DMS 273 treated with DMSO at 0.1 percent for 48 hours (cell line): ENCODE results near the gene SCN5A.

Source experiments
- DNase-seq: peaks from one replicate; lab custom pipeline; 2025; lab: John Stamatoyannopoulos, UW

The SCN5A gene

GRCh38 chr3:38541806-38542205, 107.7 kb downstream of the SCN5A start:
- no peak for DNase-seq

DNA sequence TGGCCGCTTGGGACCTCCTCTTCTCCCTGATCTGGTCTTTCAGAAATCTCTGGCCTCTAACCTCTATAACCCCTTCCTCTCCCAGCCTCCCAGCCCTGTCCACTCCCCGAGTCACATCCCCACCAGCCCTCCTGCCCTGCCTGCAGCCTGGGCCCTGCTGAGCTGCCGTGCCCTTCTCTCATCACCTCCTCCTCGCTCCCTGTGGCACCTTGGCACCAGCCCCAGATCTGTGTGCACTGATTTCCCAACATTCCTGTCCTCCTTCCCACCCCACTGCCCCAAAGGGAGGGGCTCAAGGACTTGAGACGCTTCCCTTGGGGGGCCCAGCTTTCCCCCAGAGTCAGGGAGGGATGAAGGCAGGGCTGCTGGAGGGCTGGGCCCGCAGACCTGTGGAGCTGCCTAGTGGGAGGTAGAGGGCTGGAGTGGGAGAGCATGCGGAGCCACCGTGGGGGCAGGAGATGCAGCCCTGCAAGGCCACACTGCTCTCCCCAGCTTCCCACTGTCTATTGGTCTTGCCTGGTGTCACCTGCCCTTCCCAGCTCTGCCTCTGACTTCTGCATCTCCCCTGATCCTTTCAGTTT, 110.6 kb downstream of the SCN5A start:
- DNase-seq: no peak

DNA sequence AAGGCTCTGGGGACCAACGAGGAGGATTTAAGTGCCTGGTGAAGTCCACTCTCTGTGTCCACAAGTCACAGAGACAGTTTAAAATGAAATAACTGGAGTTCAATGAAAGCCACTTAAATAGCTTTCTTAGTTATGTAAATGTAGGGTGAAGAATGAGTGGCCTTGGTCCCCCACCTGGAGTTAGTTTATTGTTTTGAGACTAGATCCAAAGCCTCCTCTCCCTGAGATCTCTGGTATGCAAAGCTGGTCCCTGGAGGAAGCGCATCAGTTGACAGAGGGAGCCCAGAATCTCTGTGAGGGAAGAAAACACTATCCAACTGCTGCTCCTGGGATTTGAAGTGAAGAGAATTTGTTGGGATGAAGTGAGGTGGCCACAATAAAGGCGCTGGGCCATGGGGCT, 112.8 kb downstream of the SCN5A start:
- DNase-seq: no peak

- DNase-seq: no peak
These were observed 114.9 kb downstream of the SCN5A start for GRCh38 chr3:38534604-38535003.

GRCh38 chr3:38534180-38534579, 115.3 kb downstream of the SCN5A start:
- no peak for DNase-seq

DNA sequence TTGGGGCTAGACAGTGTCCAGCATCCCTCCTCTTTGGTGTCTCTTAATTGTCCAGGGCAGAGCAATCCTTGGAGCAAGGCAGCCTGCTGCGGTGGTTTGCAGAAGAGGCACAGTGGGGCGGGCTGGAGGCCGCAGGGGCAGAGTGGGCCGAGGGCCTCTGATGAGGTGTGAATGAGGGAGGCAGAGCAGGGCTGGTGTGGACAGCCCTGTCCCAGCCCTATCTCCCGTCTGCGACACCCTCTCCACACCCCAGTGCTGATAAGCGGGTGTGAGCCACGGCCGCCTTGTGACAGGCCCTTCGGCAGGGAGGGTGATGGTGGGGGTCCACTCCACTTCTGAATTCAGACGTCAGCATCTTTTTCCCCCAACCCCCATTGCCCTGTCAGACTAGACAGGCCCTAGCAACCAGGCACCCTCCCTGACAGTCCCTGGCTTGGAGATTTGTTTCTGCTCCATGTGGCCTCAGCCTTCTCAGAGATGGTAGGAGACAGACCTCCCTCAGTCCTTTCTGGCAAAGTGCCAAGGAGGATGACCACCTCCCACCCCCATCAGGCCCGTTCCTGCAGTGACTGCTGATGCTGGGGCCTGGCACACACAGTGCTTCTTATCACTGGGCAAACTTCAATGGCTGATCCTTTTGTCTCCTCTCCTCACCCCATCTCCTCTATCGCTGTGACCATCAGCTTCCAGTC, 116.1 kb downstream of the SCN5A start:
- DNase-seq: no peak

DNA sequence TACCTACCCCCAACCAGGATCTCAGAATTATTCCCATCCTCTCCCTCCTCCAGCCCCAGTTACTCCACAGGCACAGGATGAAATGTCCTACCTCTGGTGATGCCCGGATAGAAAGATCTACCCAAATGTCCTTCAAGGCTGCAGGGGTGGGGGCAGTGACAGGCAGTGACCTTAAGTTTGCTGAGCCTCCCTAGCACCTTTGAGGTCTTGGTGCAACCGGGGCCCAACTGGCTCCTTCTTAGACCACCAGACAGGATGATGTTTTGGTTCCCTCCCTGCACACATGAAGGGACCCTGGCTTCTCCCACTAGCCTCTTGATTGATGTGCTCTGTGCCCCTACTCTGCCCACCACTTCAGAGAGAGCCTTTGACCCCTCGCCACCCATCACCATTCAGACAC, 117.0 kb downstream of the SCN5A start:
- no peak for DNase-seq

DNA sequence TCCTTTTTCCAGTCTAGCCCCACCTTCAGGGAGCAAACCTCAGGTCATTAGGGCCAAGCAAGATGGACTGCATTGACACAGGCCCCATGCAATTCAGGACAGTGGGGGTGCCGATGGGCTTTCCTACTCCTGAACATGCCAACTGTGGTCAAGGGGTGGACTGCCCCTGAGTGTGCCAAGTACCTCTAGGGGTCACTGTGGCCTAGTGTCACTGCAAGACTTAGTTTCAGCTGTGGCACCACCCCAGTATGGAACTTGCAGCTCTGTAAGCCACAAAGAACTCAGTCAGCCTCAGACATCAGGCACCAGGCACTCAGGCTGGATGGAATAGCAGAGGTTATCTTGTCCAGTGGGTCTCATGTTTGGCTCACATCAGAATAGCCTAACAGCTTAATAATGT, 121.0 kb downstream of the SCN5A start:
- DNase-seq: no peak

DNA sequence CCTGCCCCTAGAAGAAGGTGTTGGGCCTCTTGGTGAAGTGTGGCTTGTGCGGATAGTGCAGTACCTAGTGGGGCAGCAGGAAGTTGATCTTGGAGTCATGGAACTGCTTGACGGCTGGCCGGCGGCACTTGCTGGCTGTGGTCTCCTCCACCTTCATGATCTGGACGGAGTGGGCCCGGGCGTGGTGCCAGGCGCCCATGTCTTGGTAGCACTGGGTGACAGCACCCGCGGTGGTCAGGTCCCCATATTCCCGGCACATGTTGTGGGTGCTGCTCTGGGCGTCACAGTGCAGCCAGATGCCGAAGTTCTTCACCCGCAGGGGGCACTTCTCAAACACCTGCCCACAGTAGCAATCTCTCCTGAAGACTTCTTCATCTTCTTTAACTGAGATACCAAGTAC, 122.7 kb downstream of the SCN5A start:
- DNase-seq: no peak

- no peak for DNase-seq
These were observed 125.2 kb downstream of the SCN5A start for GRCh38 chr3:38524141-38524739.

GRCh38 chr3:38522002-38522401, 127.5 kb downstream of the SCN5A start:
- DNase-seq: no peak

DNA sequence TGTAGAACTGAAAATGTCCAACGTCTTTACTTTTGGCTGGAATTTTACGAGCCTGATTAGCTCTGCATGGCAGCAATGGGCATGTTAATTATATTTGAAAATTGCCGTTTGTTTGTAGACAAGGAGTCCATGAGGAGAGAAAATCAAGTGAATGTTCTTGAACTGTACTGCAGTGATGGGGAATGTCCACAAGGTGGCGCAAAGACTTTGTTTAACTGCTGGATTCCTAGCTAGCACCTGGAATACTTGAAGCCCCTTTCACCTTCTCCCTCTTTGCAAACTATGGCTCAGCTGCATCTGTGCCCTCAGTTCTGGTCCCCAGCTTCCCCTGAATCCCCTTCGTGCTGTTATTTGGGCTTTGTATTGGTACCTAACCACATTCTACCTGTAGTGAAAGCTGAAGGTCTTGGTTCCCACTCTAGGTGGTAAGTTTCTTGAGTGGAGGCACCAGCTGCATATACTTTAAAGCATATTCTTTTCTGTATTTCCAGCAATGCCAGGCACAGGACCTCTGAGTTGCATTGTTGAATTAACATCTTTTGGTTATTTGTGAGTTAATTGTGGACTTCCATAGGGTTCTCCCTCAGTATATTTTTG, 128.0 kb downstream of the SCN5A start:
- peak; percentile 2 for DNase-seq

- no peak for DNase-seq
These were observed 129.8 kb downstream of the SCN5A start for GRCh38 chr3:38519651-38520050.

DNA sequence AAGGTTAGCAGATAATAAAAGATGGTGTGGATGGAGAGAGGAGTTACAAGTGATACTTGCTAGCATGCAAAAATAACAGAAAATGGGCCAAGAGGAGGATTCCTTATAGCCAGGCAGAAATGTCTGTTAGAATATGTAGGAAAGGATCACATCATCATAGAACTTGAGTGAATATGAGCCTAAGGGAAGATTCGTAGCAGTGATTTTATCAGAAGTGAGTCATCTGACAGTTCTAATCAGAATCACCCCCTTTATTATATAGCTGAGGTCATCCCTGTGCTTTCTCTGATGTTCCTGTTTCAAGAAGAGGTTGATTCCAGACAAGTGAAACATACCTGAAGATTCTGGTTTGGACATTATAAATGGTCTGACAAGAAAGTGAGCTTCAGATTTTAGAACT, 130.5 kb downstream of the SCN5A start:
- DNase-seq: no peak

DNA sequence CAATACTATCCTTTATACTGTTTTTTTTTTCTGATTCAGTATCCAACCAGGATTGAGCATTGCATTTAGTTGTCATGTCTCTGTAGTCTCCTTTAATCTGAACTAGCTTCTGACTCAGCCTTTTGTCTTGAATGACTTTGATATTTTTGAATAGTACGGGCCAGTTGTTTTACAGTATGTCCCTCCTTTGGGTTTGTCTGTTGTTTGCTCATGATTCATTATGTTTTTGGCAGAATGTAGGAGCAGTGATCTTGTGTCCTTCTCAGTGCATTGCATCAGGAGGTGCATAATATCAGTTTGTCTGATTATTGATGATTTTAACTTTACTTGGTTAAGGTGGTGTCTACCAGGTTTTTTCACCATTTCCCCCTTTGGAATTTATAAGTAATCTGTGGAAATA, 132.8 kb downstream of the SCN5A start:
- no peak for DNase-seq

- no peak for DNase-seq
These were observed 134.1 kb downstream of the SCN5A start for GRCh38 chr3:38515367-38515766.

- DNase-seq: no peak
These were observed 137.9 kb downstream of the SCN5A start for GRCh38 chr3:38511546-38511945.

DNA sequence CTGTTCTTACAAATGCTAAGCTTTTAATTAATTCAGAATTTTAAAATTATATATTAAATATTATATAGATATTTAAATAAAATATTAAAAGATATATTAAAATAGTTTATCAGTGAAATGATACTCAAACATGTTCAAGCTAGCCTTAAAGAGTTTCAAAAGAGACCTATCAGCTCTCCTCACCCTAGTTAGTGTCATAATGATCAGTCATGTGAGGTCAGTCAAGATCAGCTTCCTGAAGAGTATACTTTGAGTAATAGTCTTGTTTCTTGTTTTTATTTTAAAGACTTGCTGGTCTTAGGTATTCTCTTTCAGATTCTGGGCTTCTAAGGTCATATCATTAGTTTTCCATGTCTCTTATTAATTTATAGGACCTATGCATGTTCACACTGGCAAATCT, 138.9 kb downstream of the SCN5A start:
- no peak for DNase-seq

GRCh38 chr3:38509732-38510131, 139.8 kb downstream of the SCN5A start:
- no peak for DNase-seq

DNA sequence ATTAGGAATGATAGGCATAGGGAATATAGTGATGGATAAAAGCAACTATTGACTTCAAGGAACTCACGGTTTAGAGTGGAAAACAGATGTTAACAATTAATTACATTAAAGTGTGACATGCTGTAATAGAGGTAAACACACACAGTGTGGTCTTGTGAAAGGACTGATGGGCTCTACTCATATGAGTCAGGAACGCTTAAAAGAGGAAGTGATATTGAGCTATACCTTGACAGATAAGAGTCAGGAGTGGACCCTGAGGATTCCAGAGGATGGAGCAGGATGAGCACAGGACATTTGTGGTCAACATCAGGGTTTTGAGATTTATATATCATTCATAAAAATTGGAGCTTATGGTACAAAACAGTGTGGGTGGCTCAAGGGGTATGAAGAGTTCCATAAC, 142.4 kb downstream of the SCN5A start:
- no peak for DNase-seq

GRCh38 chr3:38500688-38501417, 148.6 kb downstream of the SCN5A start:
- no peak for DNase-seq
